Caki2 (cell line): ENCODE measurements around the gene SLC16A6. TPM values are rescaled to one million over a fixed set of nuclear protein-coding genes. Genes with fewer than 3 reads are reported as not detected.
"Not testable (repeated sequence)": the region's sequence is repeated elsewhere in the genome, so short reads cannot be mapped to it uniquely, and the experiment has no call there.

Experiments
- DNase-seq: peaks from one replicate; pipeline ENCODE4 v3.0.0-alpha.2; 2015; ENCODE audit warnings: low read depth
- in situ Hi-C: cut with HindIII; loops from 2 replicates; pipeline ENCODE4 v1.10.0; 2016; ENCODE audit warnings: low sequenced_read_pairs, low pct_unique_long_range_greater_than_20kb, mixed read lengths
- total RNA-seq: library from RNA; depleted of rRNA; stranded (reverse); fragments of >200 nt; shearing (Covaris generic); gene quantifications from 2 replicates; pipeline ENCODE4 v1.2.3, GENCODE V29; 2014; ENCODE audit warnings: low replicate concordance

The SLC16A6 gene
- total RNA-seq, 1 experiment from 2014 or later = not detected

- in situ Hi-C loops = no loop called here
- no peak for DNase-seq
These were observed 26.5 kb upstream of the SLC16A6 start for GRCh38 chr17:68317458-68317857.

GRCh38 chr17:68315930-68316329, 25.0 kb upstream of the SLC16A6 start:
- DNase-seq = no peak
- in situ Hi-C loops = no loop called here

- no peak for DNase-seq
- in situ Hi-C loops = no loop called here
These were observed 24.1 kb upstream of the SLC16A6 start for GRCh38 chr17:68314916-68315535.

- DNase-seq = no peak
- in situ Hi-C loops = no loop called here
These were observed 19.2 kb upstream of the SLC16A6 start for GRCh38 chr17:68310152-68310551.

- in situ Hi-C loops, DNase-seq: not testable (repeated sequence)
These were observed 18.2 kb upstream of the SLC16A6 start for GRCh38 chr17:68309066-68309670.

- not testable (repeated sequence) for DNase-seq
These were observed 17.6 kb upstream of the SLC16A6 start for GRCh38 chr17:68308486-68308885.

GRCh38 chr17:68307443-68307842, 16.5 kb upstream of the SLC16A6 start:
- DNase-seq = no peak
- in situ Hi-C loops = no loop called here

More at GRCh38 chr17:68308486-68308885, 17.6 kb upstream of the SLC16A6 start:
- in situ Hi-C loops = not testable (repeated sequence)

- in situ Hi-C loops = no loop called here
- no peak for DNase-seq
These were observed 15.9 kb upstream of the SLC16A6 start for GRCh38 chr17:68306819-68307218.

GRCh38 chr17:68305142-68305541, 14.2 kb upstream of the SLC16A6 start:
- in situ Hi-C loops = no loop called here
- DNase-seq = no peak

- in situ Hi-C loops = no loop called here
These were observed 13.8 kb upstream of the SLC16A6 start for GRCh38 chr17:68304706-68305105.

GRCh38 chr17:68302666-68303065, 11.7 kb upstream of the SLC16A6 start:
- in situ Hi-C loops = no loop called here
- no peak for DNase-seq

More at GRCh38 chr17:68304706-68305105, 13.8 kb upstream of the SLC16A6 start:
- DNase-seq = no peak

GRCh38 chr17:68302066-68302564, 11.2 kb upstream of the SLC16A6 start:
- in situ Hi-C loops = no loop called here
- DNase-seq = no peak

GRCh38 chr17:68301438-68301959, 10.6 kb upstream of the SLC16A6 start:
- in situ Hi-C loops = no loop called here
- no peak for DNase-seq

- in situ Hi-C loops = no loop called here
- no peak for DNase-seq
These were observed 8.9 kb upstream of the SLC16A6 start for GRCh38 chr17:68299817-68300216.

GRCh38 chr17:68298601-68299000, 7.7 kb upstream of the SLC16A6 start:
- in situ Hi-C loops = no loop called here

GRCh38 chr17:68297195-68297594, 6.3 kb upstream of the SLC16A6 start:
- in situ Hi-C loops = no loop called here

More at GRCh38 chr17:68298601-68299000, 7.7 kb upstream of the SLC16A6 start:
- no peak for DNase-seq

GRCh38 chr17:68296217-68297191, 5.6 kb upstream of the SLC16A6 start:
- in situ Hi-C loops = no loop called here
- DNase-seq = no peak

More at GRCh38 chr17:68297195-68297594, 6.3 kb upstream of the SLC16A6 start:
- DNase-seq = no peak

GRCh38 chr17:68295086-68295485, 4.2 kb upstream of the SLC16A6 start:
- in situ Hi-C loops = no loop called here
- DNase-seq = no peak
